Activated naive CD4-positive, alpha-beta T cell treated with anti-CD3 and anti-CD28 coated beads, Interleukin-2, amount 50 U/mL, for 24 hours (primary cell): ENCODE results near the gene RIOX2.

Source experiments
- H3K27ac Mint-ChIP-seq: one replicate; pipeline ENCODE4 v1.8.0; 2021; ENCODE audit warnings: mild to moderate bottlenecking, mixed read lengths
- H3K27me3 Mint-ChIP-seq: one replicate; pipeline ENCODE4 v1.8.0; 2021; ENCODE audit warnings: mixed read lengths
- H3K36me3 Mint-ChIP-seq: one replicate; pipeline ENCODE4 v1.8.0; 2021; ENCODE audit warnings: mixed read lengths
- H3K4me1 Mint-ChIP-seq: one replicate; pipeline ENCODE4 v1.8.0; 2021; ENCODE audit warnings: mixed read lengths
- H3K4me3 Mint-ChIP-seq: one replicate; pipeline ENCODE4 v1.8.0; 2021; ENCODE audit warnings: mild to moderate bottlenecking, mixed read lengths
- H3K9me3 Mint-ChIP-seq: one replicate; pipeline ENCODE4 v1.8.0; 2021; ENCODE audit warnings: mixed read lengths

RIOX2 gene

DNA sequence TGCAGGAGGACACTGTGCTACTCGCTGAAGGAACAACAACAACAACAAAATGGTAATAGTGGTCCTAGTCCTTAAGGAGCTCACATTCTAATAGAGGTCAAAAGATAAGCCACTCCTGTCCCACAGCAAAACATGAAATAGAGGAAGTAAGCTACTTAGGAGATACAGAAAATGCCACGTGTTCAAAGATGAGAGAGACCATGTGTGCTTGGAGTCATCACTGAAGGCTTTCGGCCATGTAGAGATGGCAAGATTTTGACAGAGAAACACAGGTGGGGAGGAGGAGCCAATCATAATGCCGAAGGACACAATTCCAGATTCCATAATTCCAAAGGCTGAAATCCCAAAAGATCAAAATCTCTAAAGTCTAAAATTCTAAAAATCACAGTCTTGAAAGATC, 24.8 kb upstream of the RIOX2 start:
- Mint-ChIP-seq H3K9me3 (no peaks in the 10 kb centered on the region), H3K27ac (no peak overlapping the region), H3K27me3 (no peaks in the 10 kb centered on the region), H3K36me3 (no peaks in the 10 kb centered on the region), H3K4me1 (peaks cover under 1% of the 10 kb centered on the region), H3K4me3 (no peak overlapping the region)

DNA sequence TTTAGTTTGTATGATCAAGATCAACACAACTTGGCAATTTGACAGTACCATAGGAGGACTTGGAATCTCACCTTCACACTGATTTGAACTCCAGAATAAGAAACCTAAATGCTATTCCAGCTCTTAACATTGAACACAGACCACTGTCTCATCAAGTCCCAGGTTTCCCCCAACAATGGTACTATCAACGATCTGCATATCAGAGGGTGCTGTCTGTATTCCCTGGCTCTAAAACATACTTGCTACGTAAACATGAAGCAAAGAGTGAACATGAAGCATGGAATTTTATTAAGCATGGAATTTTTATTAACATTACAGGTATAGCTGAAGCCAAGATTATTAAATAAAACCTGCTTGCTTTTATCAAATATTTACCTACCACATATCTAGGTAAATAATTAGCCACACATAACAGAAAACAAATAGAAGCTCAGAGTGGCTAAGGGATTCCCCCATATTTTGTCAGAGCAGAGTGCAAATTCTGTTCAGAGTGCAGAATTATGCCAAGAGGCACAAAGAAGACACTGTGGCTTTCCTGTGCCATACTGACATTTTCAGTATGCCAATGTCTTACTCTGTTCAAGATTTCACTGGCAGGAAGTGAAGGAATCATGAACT, 22.2 kb upstream of the RIOX2 start:
- H3K27ac Mint-ChIP-seq, result no peak overlapping the region
- H3K9me3 Mint-ChIP-seq, result no peaks in the 10 kb centered on the region
- peaks cover 23% of the 10 kb centered on the region for H3K4me1 Mint-ChIP-seq
- no peaks in the 10 kb centered on the region for H3K36me3 Mint-ChIP-seq
- no peak overlapping the region for H3K4me3 Mint-ChIP-seq
- no peaks in the 10 kb centered on the region for H3K27me3 Mint-ChIP-seq

DNA sequence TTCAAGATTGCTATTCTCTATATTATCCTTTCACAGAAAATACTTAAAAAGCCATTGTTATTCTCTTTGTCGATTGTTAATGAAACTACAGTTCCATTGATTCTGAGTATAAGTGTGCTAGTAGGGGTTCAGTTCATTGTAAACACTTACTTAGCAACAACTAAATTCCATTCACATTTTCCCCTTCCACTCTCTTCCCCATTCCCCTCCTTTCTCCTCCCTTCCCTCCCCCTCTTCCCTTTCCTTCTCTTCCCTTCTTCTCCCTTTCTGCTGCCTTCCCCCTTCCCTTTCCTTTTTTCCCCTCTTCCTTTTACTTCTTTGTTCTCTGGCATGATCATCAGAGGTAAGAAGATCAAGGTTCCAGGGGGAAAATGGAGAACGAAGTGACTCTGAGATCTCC, 21.3 kb upstream of the RIOX2 start:
- H3K27ac Mint-ChIP-seq, result no peak overlapping the region

DNA sequence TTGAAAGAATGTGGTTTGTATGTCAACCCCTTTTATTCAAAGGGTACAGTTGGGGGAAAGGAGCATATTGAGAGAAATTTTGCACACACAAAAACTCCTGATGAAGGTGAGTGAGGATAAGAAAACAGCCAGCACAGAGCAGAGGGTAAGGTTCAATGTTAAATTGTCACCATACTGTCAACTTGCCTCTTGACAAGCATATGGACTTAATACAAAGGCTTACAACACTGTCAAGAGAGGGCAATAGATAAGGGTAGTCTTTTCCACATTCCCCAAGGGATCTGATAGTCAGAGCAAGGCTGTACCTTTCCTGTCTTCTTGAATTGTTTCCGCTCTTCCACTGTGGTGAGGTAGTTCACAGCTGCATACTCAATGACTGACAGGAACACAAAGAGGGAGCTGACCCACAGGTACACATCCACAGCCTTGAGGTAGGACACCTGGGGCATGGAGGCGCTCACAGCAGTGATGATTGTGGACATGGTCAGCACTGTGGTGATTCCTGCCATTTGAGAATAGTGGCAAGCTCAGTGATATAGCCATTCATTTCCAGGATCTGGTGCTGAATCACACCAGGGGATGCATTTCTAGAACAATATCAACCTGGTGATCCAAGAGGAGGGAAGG, 20.4 kb upstream of the RIOX2 start:
- Mint-ChIP-seq H3K27me3 (no peaks in the 10 kb centered on the region), H3K27ac (no peak overlapping the region), H3K9me3 (no peaks in the 10 kb centered on the region), H3K4me3 (no peak overlapping the region), H3K36me3 (no peaks in the 10 kb centered on the region), H3K4me1 (peaks cover 23% of the 10 kb centered on the region)

More for the DNA sequence above, 21.3 kb upstream of the RIOX2 start:
- Mint-ChIP-seq H3K4me3 (no peak overlapping the region), H3K27me3 (no peaks in the 10 kb centered on the region), H3K9me3 (no peaks in the 10 kb centered on the region), H3K36me3 (no peaks in the 10 kb centered on the region), H3K4me1 (peaks cover 23% of the 10 kb centered on the region)

DNA sequence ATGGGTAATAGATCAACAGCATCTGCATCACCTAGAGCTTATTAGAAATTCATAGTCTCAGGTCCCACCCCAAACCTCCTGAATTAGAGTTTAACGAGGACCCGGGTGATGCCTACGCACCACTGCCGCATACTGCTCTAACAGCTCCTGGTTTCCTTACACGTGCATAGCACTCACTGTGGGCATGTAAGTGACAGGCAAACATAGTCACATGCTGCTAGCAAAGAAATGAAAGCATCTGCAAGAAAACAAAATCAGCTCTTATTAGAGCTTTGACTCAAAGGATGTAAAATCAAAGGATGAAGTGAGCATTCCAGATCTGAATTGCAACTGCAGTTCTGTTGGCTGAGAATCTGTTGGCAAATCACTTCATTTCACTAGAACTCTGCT, 19.1 kb upstream of the RIOX2 start:
- Mint-ChIP-seq H3K4me3 (peak overlapping the region; percentile 79), H3K27ac (peak overlapping the region; percentile 56), H3K9me3 (no peaks in the 10 kb centered on the region), H3K36me3 (no peaks in the 10 kb centered on the region), H3K4me1 (peaks cover 23% of the 10 kb centered on the region), H3K27me3 (no peaks in the 10 kb centered on the region)

DNA sequence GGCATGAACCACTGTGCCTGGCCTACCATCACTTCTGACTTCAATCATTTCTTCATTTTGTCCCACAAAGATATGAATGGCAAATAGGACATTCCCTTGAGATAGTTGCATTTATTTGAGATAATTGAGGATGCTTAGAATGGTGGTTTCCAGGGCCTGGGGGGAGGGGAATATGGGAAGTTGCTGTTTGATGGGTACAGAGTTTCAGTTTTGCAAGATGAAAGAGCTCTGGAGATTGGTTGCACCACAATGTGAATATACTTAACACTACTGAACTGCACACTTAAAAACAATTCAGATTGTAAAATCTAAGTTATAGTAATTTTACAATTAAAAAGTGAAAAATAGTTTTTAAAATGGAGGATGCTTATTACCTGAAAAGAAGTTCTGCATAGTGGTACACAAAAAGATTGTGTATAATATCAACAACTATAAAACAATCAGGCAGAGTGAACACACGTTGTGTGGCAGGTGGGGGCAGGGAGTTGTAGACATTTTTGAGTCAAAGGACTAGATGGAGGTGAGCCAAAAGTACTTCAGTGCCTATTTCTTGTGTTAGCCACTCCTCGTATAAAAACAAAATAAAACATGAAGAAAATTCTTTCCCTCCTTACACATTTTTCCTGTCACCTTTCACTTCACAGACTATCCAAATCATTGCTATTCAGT, 18.5 kb upstream of the RIOX2 start:
- Mint-ChIP-seq H3K27ac (peak overlapping the region; percentile 56), H3K4me1 (peaks cover 23% of the 10 kb centered on the region), H3K9me3 (no peaks in the 10 kb centered on the region), H3K4me3 (peak overlapping the region; percentile 79), H3K36me3 (no peaks in the 10 kb centered on the region), H3K27me3 (no peaks in the 10 kb centered on the region)

DNA sequence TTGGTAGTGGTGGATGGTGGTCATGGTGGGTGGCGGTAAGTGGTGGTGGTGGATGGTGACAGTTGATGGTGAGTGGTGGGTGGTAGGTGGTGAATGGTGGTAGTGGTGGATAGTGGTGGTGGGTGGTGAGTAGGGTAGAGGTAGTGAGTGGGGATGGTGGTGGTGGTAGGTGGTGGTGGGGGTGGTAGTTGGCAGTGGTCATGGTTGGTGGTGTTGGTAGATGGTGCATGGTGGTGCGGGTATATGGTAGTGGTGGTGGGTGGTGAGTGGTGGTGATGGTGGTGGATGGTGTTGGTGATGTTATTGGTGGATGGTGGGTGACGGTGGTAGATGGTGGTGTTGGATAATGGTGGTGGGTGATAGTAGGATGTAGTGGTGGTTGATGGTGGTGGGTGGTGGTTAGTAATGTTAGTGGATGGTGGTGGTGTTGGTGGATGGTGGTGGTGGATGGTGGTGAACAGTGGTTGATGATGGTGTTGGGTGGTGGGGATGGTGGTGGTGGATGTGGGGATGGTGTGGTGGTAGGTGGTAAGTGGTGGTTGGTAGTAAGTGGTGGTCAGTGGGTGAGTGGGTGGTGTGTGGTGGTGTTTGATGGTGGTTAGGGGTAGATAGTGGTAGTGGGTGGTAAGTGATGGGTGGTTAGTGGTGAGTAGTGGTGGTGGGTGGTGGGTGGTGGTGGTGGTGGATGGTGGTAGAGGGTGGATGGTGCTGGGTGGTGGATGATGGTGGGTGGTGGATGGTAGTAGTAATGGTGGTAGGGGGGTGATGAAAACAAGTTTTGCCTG, 16.7 kb upstream of the RIOX2 start:
- Mint-ChIP-seq H3K27ac (no peak overlapping the region), H3K9me3 (no peaks in the 10 kb centered on the region), H3K4me3 (no peak overlapping the region), H3K27me3 (no peaks in the 10 kb centered on the region), H3K36me3 (no peaks in the 10 kb centered on the region), H3K4me1 (peaks cover 23% of the 10 kb centered on the region)

DNA sequence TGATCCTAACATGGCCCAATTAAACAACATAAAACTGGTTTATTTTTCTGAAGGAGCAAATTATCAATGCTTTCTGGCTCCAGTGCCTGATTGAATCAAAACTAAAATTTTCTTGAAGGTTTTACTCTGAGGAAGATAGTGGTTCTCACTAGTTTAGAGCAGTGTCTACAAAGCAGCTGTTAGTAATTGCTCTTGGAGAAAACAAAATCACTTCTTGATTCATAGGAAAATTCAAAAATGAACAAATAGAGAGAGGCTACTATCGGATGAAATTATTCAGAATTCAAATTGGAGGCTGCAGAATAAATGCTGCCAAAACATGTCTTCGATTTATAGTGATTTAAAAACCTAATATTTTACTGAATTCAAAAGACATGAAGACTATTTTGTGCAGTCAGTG, 15.1 kb upstream of the RIOX2 start:
- Mint-ChIP-seq H3K27me3 (no peaks in the 10 kb centered on the region), H3K4me3 (no peak overlapping the region), H3K9me3 (no peaks in the 10 kb centered on the region), H3K36me3 (no peaks in the 10 kb centered on the region), H3K27ac (no peak overlapping the region), H3K4me1 (peaks cover 23% of the 10 kb centered on the region)

DNA sequence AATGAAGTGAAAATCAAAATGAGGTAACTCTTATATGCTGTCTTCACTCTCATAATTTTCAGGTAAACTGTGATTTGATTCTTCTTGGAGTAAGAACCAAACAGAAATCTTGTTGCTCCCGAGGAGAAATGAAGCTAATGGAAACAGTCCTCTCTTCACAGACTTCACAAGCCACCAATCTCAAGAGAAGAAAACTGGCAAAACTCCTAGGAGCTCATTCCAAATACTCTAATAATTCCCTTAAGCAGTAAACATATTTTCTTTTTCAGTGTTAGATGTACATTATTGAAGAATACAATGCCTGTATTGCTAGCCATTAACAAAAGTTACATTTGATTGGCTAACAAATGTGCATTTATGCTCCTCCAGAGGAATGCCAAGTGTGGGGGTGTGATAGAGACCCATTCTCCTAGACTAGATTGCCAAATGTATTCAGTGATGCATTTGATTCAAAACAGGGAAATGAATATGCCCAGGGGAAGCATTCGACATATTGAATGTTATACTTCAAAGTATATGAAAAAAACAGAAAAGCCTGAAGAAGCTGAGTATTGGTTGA, 11.8 kb upstream of the RIOX2 start:
- no peak overlapping the region for H3K4me3 Mint-ChIP-seq
- H3K9me3 Mint-ChIP-seq, result no peaks in the 10 kb centered on the region
- H3K36me3 Mint-ChIP-seq, result no peaks in the 10 kb centered on the region
- H3K4me1 Mint-ChIP-seq, result peaks cover 5% of the 10 kb centered on the region
- no peak overlapping the region for H3K27ac Mint-ChIP-seq
- H3K27me3 Mint-ChIP-seq, result no peaks in the 10 kb centered on the region

DNA sequence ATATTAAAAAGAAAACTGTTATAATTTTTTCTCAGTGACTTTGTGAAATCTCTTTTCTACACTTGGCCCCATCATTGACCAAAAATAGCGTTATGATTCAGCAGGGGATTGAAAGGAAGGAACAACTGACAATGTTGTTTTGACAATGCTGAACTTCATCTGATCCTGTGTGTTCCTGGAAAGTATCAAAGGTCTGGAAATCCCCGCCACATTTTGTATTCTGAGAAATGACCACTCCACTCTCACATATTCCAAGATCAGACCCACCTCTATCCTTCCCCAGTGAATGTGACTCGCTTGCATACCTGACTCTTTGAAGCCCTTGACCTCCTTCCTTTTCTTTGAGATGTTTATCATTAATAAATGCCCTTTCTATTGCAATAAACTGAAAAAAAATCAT, 9.7 kb upstream of the RIOX2 start:
- H3K27ac Mint-ChIP-seq, result peak overlapping the region; percentile 38
- peaks cover 5% of the 10 kb centered on the region for H3K4me1 Mint-ChIP-seq
- no peak overlapping the region for H3K4me3 Mint-ChIP-seq
- H3K27me3 Mint-ChIP-seq, result no peaks in the 10 kb centered on the region
- no peaks in the 10 kb centered on the region for H3K36me3 Mint-ChIP-seq
- H3K9me3 Mint-ChIP-seq, result no peaks in the 10 kb centered on the region

DNA sequence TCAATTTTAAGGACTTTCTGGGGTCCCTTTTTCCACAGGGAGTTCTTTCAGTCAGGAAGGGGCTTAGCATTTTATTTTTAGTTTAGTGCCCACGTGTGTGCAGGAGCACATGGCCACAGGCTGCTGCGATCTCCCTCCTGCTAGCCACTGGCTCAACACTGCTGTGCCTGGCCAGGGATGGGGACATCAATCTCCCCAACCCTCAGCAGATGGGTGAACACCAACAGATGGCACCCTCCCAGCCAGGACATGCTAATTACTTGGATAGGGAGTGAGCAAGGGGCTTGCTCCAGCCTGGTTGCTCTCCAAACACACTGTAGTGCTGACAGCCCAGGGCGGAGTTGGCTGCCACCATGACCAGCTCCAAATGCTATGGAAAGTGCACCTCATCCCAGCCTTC, 7.4 kb upstream of the RIOX2 start:
- Mint-ChIP-seq H3K36me3 (no peaks in the 10 kb centered on the region), H3K9me3 (no peaks in the 10 kb centered on the region), H3K4me3 (no peak overlapping the region), H3K4me1 (peaks cover 12% of the 10 kb centered on the region), H3K27ac (no peak overlapping the region), H3K27me3 (no peaks in the 10 kb centered on the region)

DNA sequence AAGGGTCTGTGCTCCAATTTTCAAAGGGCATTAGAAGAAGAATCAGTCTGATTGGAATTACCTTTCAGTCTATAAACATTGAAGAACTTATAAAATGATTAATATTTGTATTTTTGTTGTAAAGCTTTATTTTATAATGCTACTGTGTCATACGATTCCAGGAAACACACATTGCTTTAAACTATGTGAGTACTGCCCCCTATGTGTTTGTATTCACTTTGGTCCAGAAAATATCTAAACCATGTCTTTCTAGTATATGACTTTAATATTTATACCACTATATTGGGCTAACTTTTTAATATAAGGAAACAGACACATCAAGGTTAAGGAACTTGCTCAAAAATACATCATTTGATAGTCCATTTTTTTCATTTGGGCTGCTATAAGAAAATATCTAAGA, 3.2 kb upstream of the RIOX2 start:
- Mint-ChIP-seq H3K36me3 (peaks cover 2% of the 10 kb centered on the region), H3K4me3 (no peak overlapping the region), H3K4me1 (peaks cover 34% of the 10 kb centered on the region), H3K27ac (no peak overlapping the region), H3K9me3 (no peaks in the 10 kb centered on the region), H3K27me3 (no peaks in the 10 kb centered on the region)

DNA sequence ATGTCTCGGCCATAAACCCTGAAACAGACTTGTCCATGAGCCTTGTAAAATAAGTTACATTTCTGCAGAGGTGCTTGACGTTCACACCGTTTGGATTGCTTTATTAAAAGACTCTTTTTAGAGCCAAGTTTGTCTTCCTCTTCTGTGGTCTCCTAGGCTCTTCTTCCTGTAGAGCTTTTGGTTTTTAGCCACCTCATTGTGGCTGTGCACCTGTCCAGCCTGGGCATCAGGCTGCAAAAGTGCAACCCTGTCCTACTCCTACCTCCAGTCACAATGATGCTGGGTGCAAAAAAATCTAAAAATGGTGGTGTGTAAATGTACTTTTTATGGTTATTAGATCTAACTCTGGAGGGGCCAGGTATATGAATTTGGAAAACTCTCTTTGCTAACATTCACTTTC, 2.8 kb upstream of the RIOX2 start:
- Mint-ChIP-seq H3K27me3 (no peaks in the 10 kb centered on the region), H3K9me3 (no peaks in the 10 kb centered on the region), H3K27ac (no peak overlapping the region), H3K4me3 (no peak overlapping the region), H3K4me1 (peaks cover 39% of the 10 kb centered on the region), H3K36me3 (peaks cover 2% of the 10 kb centered on the region)

DNA sequence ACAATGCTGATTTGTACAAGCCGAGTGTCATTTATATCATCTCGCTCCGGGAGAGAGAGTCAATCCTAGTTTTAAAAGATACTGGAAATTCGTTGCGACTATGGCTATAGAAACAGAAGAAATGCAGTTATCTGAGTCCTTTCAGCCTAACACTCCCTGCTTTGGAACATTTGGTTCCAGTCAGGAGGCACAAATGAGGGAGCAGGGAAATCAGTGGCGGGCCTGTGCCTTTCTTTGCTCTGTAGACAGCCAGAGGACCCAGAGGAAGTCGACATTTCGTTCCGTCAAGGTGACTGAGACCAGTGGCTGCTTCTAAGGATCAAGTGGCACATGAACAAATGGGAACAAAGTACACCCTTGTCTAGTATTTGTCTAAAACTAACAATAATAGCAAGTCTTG, 745 bp upstream of the RIOX2 start:
- Mint-ChIP-seq H3K27ac (peak overlapping the region; percentile 88), H3K4me3 (peak overlapping the region; percentile 83), H3K4me1 (peaks cover 59% of the 10 kb centered on the region), H3K9me3 (no peaks in the 10 kb centered on the region), H3K36me3 (peaks cover 5% of the 10 kb centered on the region), H3K27me3 (no peaks in the 10 kb centered on the region)

DNA sequence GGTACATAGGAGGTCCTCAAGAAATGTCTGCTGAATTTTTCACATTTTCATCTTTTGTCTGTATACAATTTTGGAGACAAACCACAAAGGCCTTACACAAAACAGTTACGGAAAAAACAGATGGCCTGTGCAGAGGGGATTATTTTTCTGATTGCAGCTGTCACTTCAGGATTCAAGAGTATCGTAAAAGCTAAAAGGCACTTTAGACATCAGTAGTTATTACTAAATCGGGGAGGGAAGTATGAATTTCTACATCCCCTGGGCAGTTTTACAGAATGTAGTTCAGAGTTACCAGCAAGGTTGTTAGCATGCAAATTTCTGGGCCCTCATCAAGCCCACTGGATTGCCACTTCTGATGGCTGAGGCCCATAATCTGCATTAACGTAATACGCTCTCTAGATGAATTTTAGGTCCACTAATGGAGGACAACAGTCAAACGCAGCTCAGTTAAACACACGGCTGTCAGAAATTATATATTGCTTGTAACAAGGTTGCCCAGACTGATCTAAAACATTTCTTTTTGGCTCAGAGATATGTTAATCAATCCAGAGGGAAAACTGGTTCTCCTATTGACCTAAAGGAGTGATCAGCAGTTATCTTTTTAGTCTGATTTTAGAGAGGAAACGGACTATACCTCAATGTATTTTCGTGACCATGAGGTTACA, 1.1 kb downstream of the RIOX2 start:
- Mint-ChIP-seq H3K27me3 (no peaks in the 10 kb centered on the region), H3K27ac (peak overlapping the region; percentile 98), H3K9me3 (no peaks in the 10 kb centered on the region), H3K36me3 (peaks cover 8% of the 10 kb centered on the region), H3K4me1 (peaks cover 78% of the 10 kb centered on the region), H3K4me3 (peak overlapping the region; percentile 96)
